LNCAP (cell line): ENCODE results near the gene SIRT2.

ENCODE experiments used
- CTCF ChIP-seq: fragments of 450-650 bp; IDR thresholded peaks from 2 replicates; pipeline ENCODE4 v1.5.1; 2017; ENCODE audit warnings: mild to moderate bottlenecking

The SIRT2 gene

GRCh38 chr19:38915329-38916321 lies 16.2 kb upstream of the SIRT2 start:
- no peak for TF ChIP-seq CTCF

DNA sequence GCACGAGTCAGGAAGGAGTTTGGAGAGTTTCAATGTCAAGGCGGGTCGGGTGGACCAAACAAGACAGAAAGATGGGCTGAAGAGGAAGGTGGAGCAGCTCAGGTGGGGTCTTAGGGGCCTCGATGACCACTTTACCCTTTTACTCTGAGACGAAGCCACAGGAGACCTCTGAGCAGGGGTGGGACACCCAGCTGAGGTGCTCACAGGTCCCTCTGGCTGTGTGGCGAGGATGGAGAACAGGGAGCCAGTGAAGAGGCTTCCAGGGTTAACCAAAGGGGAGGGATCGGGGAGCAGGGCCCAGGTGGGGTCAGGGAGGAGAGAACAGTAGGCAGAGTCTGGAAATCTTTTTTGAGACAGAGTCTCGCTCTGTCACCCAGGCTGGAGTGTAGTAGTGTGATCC lies 14.5 kb upstream of the SIRT2 start:
- TF ChIP-seq CTCF = no peak

GRCh38 chr19:38912600-38913514 lies 13.4 kb upstream of the SIRT2 start:
- no peak for TF ChIP-seq CTCF

GRCh38 chr19:38911388-38912001 lies 12.1 kb upstream of the SIRT2 start:
- no peak for TF ChIP-seq CTCF

DNA sequence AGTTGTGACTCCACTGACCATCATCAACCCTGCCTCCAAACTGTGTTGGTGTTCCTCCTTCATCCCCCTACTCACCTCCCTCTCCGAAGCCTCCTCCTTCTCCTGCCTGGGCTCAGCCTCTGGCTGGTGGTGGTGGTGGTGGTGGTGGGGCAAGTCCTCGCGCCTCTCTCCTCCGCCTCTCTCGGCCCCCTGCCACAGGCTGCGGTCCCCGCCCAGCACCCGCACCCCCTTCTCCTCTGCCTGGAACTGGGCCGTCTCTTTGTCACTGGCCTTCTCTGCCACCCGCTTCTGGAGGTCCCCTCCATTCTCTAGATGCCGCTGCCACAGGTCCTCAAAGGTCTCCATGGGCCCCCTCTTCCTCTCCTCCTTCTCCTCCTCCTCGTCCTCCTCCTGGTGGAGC lies 11.1 kb upstream of the SIRT2 start:
- no peak for TF ChIP-seq CTCF

GRCh38 chr19:38908911-38909310 lies 9.5 kb upstream of the SIRT2 start:
- TF ChIP-seq CTCF = no peak

- no peak for TF ChIP-seq CTCF
Observed at GRCh38 chr19:38907670-38908069, 8.3 kb upstream of the SIRT2 start.
